Measurements from ENCODE around the gene HNRNPF.
"Not testable (repeated sequence)": the region's sequence is repeated elsewhere in the genome, so short reads cannot be mapped to it uniquely, and the experiment has no call there.

HNRNPF gene, protein sequence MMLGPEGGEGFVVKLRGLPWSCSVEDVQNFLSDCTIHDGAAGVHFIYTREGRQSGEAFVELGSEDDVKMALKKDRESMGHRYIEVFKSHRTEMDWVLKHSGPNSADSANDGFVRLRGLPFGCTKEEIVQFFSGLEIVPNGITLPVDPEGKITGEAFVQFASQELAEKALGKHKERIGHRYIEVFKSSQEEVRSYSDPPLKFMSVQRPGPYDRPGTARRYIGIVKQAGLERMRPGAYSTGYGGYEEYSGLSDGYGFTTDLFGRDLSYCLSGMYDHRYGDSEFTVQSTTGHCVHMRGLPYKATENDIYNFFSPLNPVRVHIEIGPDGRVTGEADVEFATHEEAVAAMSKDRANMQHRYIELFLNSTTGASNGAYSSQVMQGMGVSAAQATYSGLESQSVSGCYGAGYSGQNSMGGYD

GRCh38 chr10:43408710-43409384, at the start of gene HNRNPF:
TSS of gene HNRNPF (minus strand) at chr10:43409186. CDS start at chr10:43387884, 21,302 bp downstream.
- Histone ChIP-seq H3K36me3 (ENCODE audit: control insufficient read depth in 1 of 2, insufficient read depth in 2 of 2, low read length in 2 of 2) (no peaks in the 10 kb centered on the region), H3K4me1 (ENCODE audit: control insufficient read depth in 1 of 2, insufficient read depth in 2 of 2, low read length in 2 of 2) (peaks cover 8 to 27% of the 10 kb centered on the region in 2 donors), H3K27me3 (ENCODE audit: control insufficient read depth in 1 of 2, insufficient read depth in 2 of 2, low read length in 2 of 2) (no peaks in the 10 kb centered on the region), H3K9ac (ENCODE audit: low read depth in 1 of 2, low read length in 2 of 2) (peak within 1 kb of the TSS; percentile 99 to 100), H3K27ac (ENCODE audit: low read depth, low read length) (peak within 1 kb of the TSS; percentile 99), H3K9me3 (ENCODE audit: control insufficient read depth in 1 of 2, low read length in 2 of 2) (no peaks in the 10 kb centered on the region), H3K4me3 (ENCODE audit: low read depth in 1 of 2, low read length in 2 of 2) (peak within 1 kb of the TSS; percentile 88 to 97)

- H3K27ac ChIP-seq (ENCODE audit: low read depth, low read length): no peak overlapping the region
- peaks cover 14% of the 10 kb centered on the region in 2 donors for H3K4me1 ChIP-seq (ENCODE audit: control insufficient read depth in 1 of 2, insufficient read depth in 2 of 2, low read length in 2 of 2)
- H3K36me3 ChIP-seq (ENCODE audit: control insufficient read depth in 1 of 2, insufficient read depth in 2 of 2, low read length in 2 of 2): no peaks in the 10 kb centered on the region
- H3K9ac ChIP-seq (ENCODE audit: low read depth in 1 of 2, low read length in 2 of 2): no peak overlapping the region
- H3K27me3 ChIP-seq (ENCODE audit: control insufficient read depth in 1 of 2, insufficient read depth in 2 of 2, low read length in 2 of 2): no peaks in the 10 kb centered on the region
- no peaks in the 10 kb centered on the region for H3K9me3 ChIP-seq (ENCODE audit: control insufficient read depth in 1 of 2, low read length in 2 of 2)
- H3K4me3 ChIP-seq (ENCODE audit: low read depth in 1 of 2, low read length in 2 of 2): no peak overlapping the region
Measured at GRCh38 chr10:43458227-43458626, 49.2 kb upstream of the HNRNPF start.

DNA sequence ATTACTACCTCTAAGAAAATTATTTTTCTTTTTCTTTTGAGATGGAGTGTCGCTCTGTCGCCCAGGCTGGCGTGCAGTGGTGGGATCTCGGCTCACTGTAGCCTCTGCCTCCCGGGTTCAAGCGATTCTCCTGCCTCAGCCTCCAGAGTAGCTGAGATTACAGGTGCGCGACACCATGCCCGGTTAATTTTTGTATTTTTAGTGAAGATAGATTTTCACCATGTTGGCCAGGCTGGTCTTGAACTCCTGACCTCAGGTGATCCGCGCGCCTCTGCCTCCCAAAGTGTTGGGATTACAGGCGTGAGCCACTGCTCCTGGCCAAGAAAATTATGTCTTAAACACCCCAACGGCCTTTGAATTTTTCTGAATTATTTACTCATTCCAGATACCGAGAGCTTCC, 47.6 kb upstream of the HNRNPF start:
- H3K9me3 ChIP-seq (ENCODE audit: control insufficient read depth in 1 of 2, low read length in 2 of 2); H3K36me3 ChIP-seq (ENCODE audit: control insufficient read depth in 1 of 2, insufficient read depth in 2 of 2, low read length in 2 of 2); H3K27me3 ChIP-seq (ENCODE audit: control insufficient read depth in 1 of 2, insufficient read depth in 2 of 2, low read length in 2 of 2); H3K27ac ChIP-seq (ENCODE audit: low read depth, low read length): not testable (repeated sequence)
- H3K4me3 ChIP-seq (ENCODE audit: low read depth in 1 of 2, low read length in 2 of 2): peak overlapping the region; percentile 72 to 76
- peak overlapping the region; percentile 76 to 82 for H3K9ac ChIP-seq (ENCODE audit: low read depth in 1 of 2, low read length in 2 of 2)
- H3K4me1 ChIP-seq (ENCODE audit: control insufficient read depth in 1 of 2, insufficient read depth in 2 of 2, low read length in 2 of 2): peaks cover 10 to 19% of the 10 kb centered on the region in 2 donors

DNA sequence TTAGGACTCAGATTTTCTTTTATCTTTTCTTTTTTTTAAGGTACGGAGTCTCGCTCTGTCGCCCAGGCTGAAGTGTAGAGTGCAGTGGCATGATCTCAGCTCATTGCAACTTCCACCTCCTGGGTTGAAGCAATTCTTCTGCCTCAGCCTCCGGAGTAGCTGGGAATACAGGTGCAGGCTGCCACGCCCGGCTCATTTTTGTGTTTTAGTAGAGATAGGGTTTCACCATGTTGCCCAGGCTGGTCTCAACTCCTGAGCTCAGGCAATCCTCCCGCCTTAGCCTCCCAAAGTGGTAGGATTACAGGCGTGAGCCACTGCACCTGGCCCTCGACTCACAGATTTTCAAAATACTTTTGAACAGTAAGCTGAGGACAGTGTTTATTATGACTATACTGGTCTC, 45.0 kb upstream of the HNRNPF start:
- not testable (repeated sequence) for H3K27ac ChIP-seq (ENCODE audit: low read depth, low read length); H3K36me3 ChIP-seq (ENCODE audit: control insufficient read depth in 1 of 2, insufficient read depth in 2 of 2, low read length in 2 of 2); H3K4me3 ChIP-seq (ENCODE audit: low read depth in 1 of 2, low read length in 2 of 2); H3K9me3 ChIP-seq (ENCODE audit: control insufficient read depth in 1 of 2, low read length in 2 of 2); H3K27me3 ChIP-seq (ENCODE audit: control insufficient read depth in 1 of 2, insufficient read depth in 2 of 2, low read length in 2 of 2)
- H3K4me1 ChIP-seq (ENCODE audit: control insufficient read depth in 1 of 2, insufficient read depth in 2 of 2, low read length in 2 of 2): peaks cover 10 to 19% of the 10 kb centered on the region in 2 donors
- peak overlapping the region in 1 of 2 donors; percentile 82 for H3K9ac ChIP-seq (ENCODE audit: low read depth in 1 of 2, low read length in 2 of 2)

DNA sequence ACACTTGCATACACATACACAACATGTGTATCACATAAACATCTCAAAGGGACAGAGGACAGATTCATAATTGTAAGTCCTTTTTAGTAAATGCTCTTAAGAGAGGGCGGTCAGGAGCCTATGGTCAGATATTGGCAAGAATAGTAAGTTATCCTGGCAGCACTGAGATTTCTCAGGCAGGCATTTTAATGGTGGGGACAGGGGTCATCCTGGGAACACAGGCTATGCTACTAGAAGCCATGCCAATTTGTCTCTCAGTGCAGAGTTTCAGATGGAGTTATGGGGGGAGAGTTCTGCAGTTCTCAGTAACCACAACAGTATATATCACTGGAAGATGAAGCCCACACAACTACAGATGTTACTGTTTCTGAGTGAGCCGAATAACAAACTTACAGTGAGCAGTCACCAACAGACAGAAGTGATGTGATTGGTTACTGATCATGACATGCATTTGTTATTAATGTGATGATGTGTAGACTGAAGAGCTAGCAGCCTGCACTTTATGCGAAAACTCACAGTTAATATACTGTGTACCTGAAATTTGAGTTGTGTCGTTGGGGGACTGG, 44.4 kb upstream of the HNRNPF start:
- no peak overlapping the region for H3K9ac ChIP-seq (ENCODE audit: low read depth in 1 of 2, low read length in 2 of 2)
- H3K4me3 ChIP-seq (ENCODE audit: low read depth in 1 of 2, low read length in 2 of 2): no peak overlapping the region
- no peaks in the 10 kb centered on the region for H3K36me3 ChIP-seq (ENCODE audit: control insufficient read depth in 1 of 2, insufficient read depth in 2 of 2, low read length in 2 of 2)
- no peaks in the 10 kb centered on the region for H3K27me3 ChIP-seq (ENCODE audit: control insufficient read depth in 1 of 2, insufficient read depth in 2 of 2, low read length in 2 of 2)
- H3K9me3 ChIP-seq (ENCODE audit: control insufficient read depth in 1 of 2, low read length in 2 of 2): no peaks in the 10 kb centered on the region
- peaks cover 10 to 19% of the 10 kb centered on the region in 2 donors for H3K4me1 ChIP-seq (ENCODE audit: control insufficient read depth in 1 of 2, insufficient read depth in 2 of 2, low read length in 2 of 2)
- no peak overlapping the region for H3K27ac ChIP-seq (ENCODE audit: low read depth, low read length)

DNA sequence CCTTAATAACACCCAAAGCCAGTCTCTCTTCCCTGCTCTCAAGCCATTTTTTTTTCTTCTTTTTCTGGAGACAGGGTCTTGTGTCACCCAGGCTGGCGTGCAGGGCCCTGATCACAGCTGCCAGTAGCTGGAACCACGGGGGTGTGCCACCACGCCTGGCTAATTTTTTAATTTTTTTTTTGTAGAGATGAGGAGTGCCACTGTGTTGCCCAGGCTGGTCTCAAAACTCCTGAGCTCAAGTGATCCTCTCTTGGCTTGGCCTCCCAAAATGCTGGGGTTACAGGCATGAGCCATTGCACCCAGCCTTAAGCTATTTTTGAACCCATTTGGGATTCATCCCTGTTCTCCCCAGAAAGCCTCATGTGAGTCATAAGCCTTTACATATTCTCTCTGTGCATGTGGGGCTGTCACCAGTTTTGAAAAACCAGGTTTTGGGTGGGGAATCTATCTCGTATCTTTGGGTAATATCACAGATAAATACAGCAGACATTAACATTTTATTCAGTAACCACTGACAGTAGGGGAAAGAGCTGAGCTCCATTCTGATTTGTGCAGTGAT, 43.4 kb upstream of the HNRNPF start:
- H3K9me3 ChIP-seq (ENCODE audit: control insufficient read depth in 1 of 2, low read length in 2 of 2): no peaks in the 10 kb centered on the region
- no peaks in the 10 kb centered on the region for H3K36me3 ChIP-seq (ENCODE audit: control insufficient read depth in 1 of 2, insufficient read depth in 2 of 2, low read length in 2 of 2)
- no peaks in the 10 kb centered on the region for H3K27me3 ChIP-seq (ENCODE audit: control insufficient read depth in 1 of 2, insufficient read depth in 2 of 2, low read length in 2 of 2)
- H3K9ac ChIP-seq (ENCODE audit: low read depth in 1 of 2, low read length in 2 of 2): no peak overlapping the region
- no peak overlapping the region for H3K4me3 ChIP-seq (ENCODE audit: low read depth in 1 of 2, low read length in 2 of 2)
- H3K27ac ChIP-seq (ENCODE audit: low read depth, low read length): no peak overlapping the region
- peaks cover 10 to 19% of the 10 kb centered on the region in 2 donors for H3K4me1 ChIP-seq (ENCODE audit: control insufficient read depth in 1 of 2, insufficient read depth in 2 of 2, low read length in 2 of 2)

- no peaks in the 10 kb centered on the region for H3K27me3 ChIP-seq (ENCODE audit: control insufficient read depth in 1 of 2, insufficient read depth in 2 of 2, low read length in 2 of 2)
- no peak overlapping the region for H3K9ac ChIP-seq (ENCODE audit: low read depth in 1 of 2, low read length in 2 of 2)
- H3K9me3 ChIP-seq (ENCODE audit: control insufficient read depth in 1 of 2, low read length in 2 of 2): no peaks in the 10 kb centered on the region
- no peak overlapping the region for H3K27ac ChIP-seq (ENCODE audit: low read depth, low read length)
- H3K4me1 ChIP-seq (ENCODE audit: control insufficient read depth in 1 of 2, insufficient read depth in 2 of 2, low read length in 2 of 2): peaks cover 0 to 5% of the 10 kb centered on the region in 2 donors
- no peak overlapping the region for H3K4me3 ChIP-seq (ENCODE audit: low read depth in 1 of 2, low read length in 2 of 2)
- no peaks in the 10 kb centered on the region for H3K36me3 ChIP-seq (ENCODE audit: control insufficient read depth in 1 of 2, insufficient read depth in 2 of 2, low read length in 2 of 2)
Measured at GRCh38 chr10:43448742-43449141, 39.8 kb upstream of the HNRNPF start.

DNA sequence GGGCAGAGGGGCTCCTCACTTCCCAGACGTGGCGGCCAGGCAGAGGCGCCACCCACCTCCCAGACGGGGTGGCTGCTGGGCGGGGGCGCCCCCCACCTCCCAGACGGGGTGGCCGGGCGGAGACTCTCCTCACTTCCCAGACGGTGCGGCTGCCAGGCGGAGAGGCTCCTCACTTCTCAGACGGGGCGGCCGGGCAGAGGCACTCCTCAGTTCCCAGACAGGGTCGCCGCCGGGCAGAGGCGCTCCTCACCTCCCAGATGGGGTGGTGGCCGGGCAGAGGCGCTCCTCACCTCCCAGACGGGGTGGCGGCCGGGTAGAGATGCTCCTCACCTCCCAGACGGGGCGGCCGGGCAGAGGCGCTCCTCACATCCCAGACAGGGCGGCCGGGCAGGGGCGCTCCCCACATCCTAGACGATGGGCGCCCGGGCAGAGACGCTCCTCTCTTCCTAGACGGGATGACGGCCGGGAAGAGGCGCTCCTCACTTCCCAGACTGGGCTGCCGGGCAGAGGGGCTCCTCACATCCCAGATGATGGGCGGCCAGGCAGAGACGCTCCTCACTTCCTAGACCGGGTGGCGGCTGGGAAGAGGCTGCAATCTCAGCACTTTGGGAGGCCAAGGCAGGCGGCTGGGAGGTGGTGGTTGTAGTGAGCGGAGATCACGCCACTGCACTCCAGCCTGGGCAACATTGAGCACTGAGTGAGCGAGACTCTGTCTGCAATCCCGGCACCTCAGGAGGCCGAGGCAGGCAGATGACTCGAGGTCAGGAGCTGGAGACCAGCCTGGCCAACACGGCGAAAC, 37.4 kb upstream of the HNRNPF start:
- not testable (repeated sequence) for H3K9me3 ChIP-seq (ENCODE audit: control insufficient read depth in 1 of 2, low read length in 2 of 2); H3K4me1 ChIP-seq (ENCODE audit: control insufficient read depth in 1 of 2, insufficient read depth in 2 of 2, low read length in 2 of 2); H3K27ac ChIP-seq (ENCODE audit: low read depth, low read length); H3K27me3 ChIP-seq (ENCODE audit: control insufficient read depth in 1 of 2, insufficient read depth in 2 of 2, low read length in 2 of 2); H3K36me3 ChIP-seq (ENCODE audit: control insufficient read depth in 1 of 2, insufficient read depth in 2 of 2, low read length in 2 of 2); H3K4me3 ChIP-seq (ENCODE audit: low read depth in 1 of 2, low read length in 2 of 2); H3K9ac ChIP-seq (ENCODE audit: low read depth in 1 of 2, low read length in 2 of 2)

- Histone ChIP-seq H3K4me1 (ENCODE audit: control insufficient read depth in 1 of 2, insufficient read depth in 2 of 2, low read length in 2 of 2) (no peaks in the 10 kb centered on the region), H3K9ac (ENCODE audit: low read depth in 1 of 2, low read length in 2 of 2) (no peak overlapping the region), H3K4me3 (ENCODE audit: low read depth in 1 of 2, low read length in 2 of 2) (no peak overlapping the region), H3K9me3 (ENCODE audit: control insufficient read depth in 1 of 2, low read length in 2 of 2) (no peaks in the 10 kb centered on the region), H3K27me3 (ENCODE audit: control insufficient read depth in 1 of 2, insufficient read depth in 2 of 2, low read length in 2 of 2) (no peaks in the 10 kb centered on the region), H3K36me3 (ENCODE audit: control insufficient read depth in 1 of 2, insufficient read depth in 2 of 2, low read length in 2 of 2) (no peaks in the 10 kb centered on the region), H3K27ac (ENCODE audit: low read depth, low read length) (no peak overlapping the region)
Measured at GRCh38 chr10:43444897-43445466, 36.0 kb upstream of the HNRNPF start.
